Fibroblast of villous mesenchyme (primary cell): Measurements from ENCODE around the gene EWSR1. TPM values are rescaled to one million over a fixed set of nuclear protein-coding genes. Genes with fewer than 3 reads are reported as not detected.

Experiments
- DNase-seq: peaks from one replicate; pipeline ENCODE4 v3.0.0-alpha.2; 2010; ENCODE audit warnings: low read depth
- H3K4me3 ChIP-seq: 2 replicates; pipeline ENCODE4 v1.5.1; 2011; ENCODE audit warnings: low read depth, mild to moderate bottlenecking, low read length
- CTCF ChIP-seq: IDR thresholded peaks from 2 replicates; pipeline ENCODE4 v1.5.1; 2012; ENCODE audit warnings: low read depth, mild to moderate bottlenecking, low read length; ENCODE audit not compliant: insufficient read depth
- total RNA-seq: library from RNA; depleted of rRNA; stranded (reverse); fragments of >200 nt; gene quantifications from 2 replicates; pipeline ENCODE4 v1.2.3, GENCODE V29; 2012

The EWSR1 gene
- total RNA-seq, 1 donor, result 207 TPM

GRCh38 chr22:29315286-29316140 is 47.4 kb downstream of the EWSR1 start, which contains the start of gene RASL10A:
Gene RASL10A, minus strand, starts transcription at chr22:29315697. Its CDS starts 451 bp downstream, at chr22:29315246.
- no peak for DNase-seq
- TF ChIP-seq CTCF, result no peak
- H3K4me3 ChIP-seq, result peak within 1 kb of the TSS; percentile 12

- no peak for DNase-seq
- no peak overlapping the region for H3K4me3 ChIP-seq
- TF ChIP-seq CTCF, result no peak
Observed at GRCh38 chr22:29316141-29316828, 48.2 kb downstream of the EWSR1 start.

GRCh38 chr22:29317827-29318454 is 49.9 kb downstream of the EWSR1 start:
- TF ChIP-seq CTCF, result no peak
- no peak for DNase-seq
- no peak overlapping the region for H3K4me3 ChIP-seq

GRCh38 chr22:29319072-29319471 is 51.0 kb downstream of the EWSR1 start:
- TF ChIP-seq CTCF, result no peak
- no peak overlapping the region for H3K4me3 ChIP-seq
- no peak for DNase-seq

GRCh38 chr22:29320546-29320945 is 52.5 kb downstream of the EWSR1 start:
- no peak for DNase-seq
- peak; percentile 16 for TF ChIP-seq CTCF
- H3K4me3 ChIP-seq, result no peak overlapping the region

- DNase-seq, result no peak
- no peak overlapping the region for H3K4me3 ChIP-seq
- no peak for TF ChIP-seq CTCF
Observed at GRCh38 chr22:29323641-29324040, 55.6 kb downstream of the EWSR1 start.
